SH-SY5Y (cell line): ENCODE data around the gene S100A13.

Experiments used
- GATA2 ChIP-seq: IDR thresholded peaks from 2 replicates; pipeline ENCODE4 v1.6.1; 2011; ENCODE audit warnings: mild to moderate bottlenecking, low read depth, low read length
- GATA3 ChIP-seq: IDR thresholded peaks from 2 replicates; pipeline ENCODE4 v1.6.1; 2011; ENCODE audit warnings: low read depth, mild to moderate bottlenecking, low read length, moderate library complexity

The S100A13 gene

GRCh38 chr1:153652805-153653500 is 25.6 kb upstream of the S100A13 start:
- no peak for TF ChIP-seq GATA2
- no peak for TF ChIP-seq GATA3

DNA sequence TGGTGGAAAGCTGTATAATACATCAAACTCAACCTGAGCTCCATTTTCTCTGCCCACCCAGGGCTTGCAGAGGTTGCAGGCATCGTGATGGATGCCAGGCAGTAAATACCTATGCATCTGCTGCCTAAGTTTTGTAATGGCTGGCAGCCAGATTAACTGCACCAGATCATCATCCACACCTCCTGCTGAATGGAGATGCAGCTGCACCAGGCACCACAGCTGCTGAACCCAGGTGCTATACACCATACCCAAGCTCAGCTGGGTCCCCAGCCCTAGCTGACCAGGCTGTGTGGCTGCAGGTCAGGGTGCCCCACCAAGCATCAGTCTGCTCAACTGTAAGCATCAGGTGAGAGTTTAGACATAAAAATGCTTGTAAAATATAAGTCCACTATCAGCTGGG is 24.5 kb upstream of the S100A13 start:
- TF ChIP-seq GATA2 (no peak), GATA3 (no peak)

- TF ChIP-seq GATA2: no peak
- TF ChIP-seq GATA3: no peak
Observed at GRCh38 chr1:153649863-153650235, 22.5 kb upstream of the S100A13 start.

GRCh38 chr1:153649137-153649862 is 22.0 kb upstream of the S100A13 start:
- TF ChIP-seq GATA2 (no peak), GATA3 (no peak)

GRCh38 chr1:153648000-153648643 is 20.8 kb upstream of the S100A13 start:
- TF ChIP-seq GATA3: no peak
- TF ChIP-seq GATA2: no peak

GRCh38 chr1:153647346-153647714 is 20.0 kb upstream of the S100A13 start:
- TF ChIP-seq GATA2: no peak
- no peak for TF ChIP-seq GATA3

- TF ChIP-seq GATA3: no peak
Observed at GRCh38 chr1:153646672-153647345, 19.5 kb upstream of the S100A13 start.

DNA sequence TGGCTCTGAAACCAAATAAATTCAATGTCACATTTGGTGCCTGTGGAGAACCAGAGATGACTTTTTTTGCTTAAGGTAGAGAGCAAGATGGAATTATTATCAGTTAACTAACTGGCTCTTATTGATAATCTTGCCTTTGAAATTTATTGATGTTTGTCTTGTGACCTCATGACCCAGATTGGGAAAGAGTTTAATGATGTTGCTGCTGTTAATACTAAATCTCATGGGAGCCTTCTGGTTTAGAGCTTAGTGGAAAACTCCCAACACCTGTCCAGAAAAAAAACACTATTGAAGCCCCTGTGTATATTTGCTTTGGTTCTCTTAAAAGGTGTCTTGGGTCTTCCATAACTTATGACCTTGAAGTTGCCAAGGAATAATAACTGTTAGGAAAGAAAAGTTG is 16.5 kb upstream of the S100A13 start:
- TF ChIP-seq GATA3 (no peak), GATA2 (no peak)

DNA sequence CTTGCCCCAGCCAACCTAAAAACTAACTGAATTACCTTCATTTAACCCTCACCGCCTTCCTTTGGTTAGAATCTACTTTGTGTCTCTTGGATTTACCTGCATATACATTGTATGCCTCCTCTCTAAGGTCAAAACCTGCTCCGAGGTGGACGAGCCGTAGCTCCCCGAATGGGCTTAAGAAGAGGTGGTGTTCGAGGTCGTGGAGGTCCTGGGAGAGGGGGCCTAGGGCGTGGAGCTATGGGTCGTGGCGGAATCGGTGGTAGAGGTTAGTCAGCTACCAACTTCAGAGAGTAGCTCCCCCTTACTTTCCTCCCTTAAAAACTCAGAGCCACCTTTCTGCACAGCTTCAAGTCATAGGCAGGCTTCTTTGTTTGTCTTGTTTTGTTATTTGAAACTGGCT is 15.8 kb upstream of the S100A13 start:
- TF ChIP-seq GATA2 (no peak), GATA3 (no peak)

DNA sequence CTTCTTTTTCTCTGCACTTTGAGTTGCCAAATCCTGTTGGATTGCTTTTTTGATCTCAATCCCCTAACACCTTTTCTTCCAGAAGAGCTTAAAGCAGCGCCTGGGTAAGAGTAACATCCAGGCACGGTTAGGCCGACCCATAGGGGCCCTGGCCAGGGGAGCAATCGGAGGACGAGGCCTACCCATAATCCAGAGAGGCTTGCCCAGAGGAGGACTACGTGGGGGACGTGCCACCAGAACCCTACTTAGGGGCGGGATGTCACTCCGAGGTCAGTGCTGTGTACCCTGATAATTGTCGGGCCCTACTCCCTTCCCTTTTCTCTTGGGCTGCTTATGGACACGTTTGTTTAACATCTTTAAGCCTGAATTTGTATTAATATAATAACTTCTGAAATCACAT is 14.9 kb upstream of the S100A13 start:
- TF ChIP-seq GATA3 (no peak), GATA2 (no peak)

GRCh38 chr1:153640861-153641260 is 13.6 kb upstream of the S100A13 start:
- TF ChIP-seq GATA2 (no peak), GATA3 (no peak)

DNA sequence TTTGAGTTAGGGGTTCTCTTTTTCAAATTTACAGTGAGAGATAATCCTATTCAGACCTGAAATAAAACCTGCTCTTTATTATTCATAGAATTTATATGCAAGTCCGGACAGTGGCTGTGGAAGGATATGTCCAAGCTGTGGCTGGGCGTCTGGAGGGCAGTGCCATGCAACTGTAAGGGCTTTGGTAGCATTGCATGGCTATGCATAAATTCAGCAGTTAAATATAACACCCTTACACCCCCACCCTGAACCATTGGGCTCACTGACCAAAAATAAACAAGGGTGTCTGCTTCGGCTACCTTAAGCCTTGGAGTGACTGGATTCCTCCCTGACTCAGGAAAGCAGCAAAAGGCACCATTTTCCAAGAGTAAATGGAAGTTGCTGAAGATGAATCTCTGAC is 12.0 kb upstream of the S100A13 start:
- TF ChIP-seq GATA3 (no peak), GATA2 (no peak)

DNA sequence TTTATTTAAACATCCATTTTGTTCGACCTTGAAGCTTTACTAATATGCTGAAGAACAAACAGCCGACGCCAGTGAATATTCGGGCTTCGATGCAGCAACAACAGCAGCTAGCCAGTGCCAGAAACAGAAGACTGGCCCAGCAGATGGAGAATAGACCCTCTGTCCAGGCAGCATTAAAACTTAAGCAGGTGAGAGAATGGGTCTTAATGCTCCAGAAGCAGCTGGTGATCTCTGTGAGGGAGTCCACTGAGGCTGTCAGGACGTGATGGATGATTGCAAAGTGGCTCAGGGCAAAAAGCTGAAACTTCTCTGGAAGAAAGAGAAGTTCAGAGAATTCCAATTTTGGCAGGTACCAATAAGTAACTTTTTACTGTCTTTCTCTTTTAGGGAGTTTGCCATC is 11.0 kb upstream of the S100A13 start:
- TF ChIP-seq GATA3: no peak
- no peak for TF ChIP-seq GATA2

DNA sequence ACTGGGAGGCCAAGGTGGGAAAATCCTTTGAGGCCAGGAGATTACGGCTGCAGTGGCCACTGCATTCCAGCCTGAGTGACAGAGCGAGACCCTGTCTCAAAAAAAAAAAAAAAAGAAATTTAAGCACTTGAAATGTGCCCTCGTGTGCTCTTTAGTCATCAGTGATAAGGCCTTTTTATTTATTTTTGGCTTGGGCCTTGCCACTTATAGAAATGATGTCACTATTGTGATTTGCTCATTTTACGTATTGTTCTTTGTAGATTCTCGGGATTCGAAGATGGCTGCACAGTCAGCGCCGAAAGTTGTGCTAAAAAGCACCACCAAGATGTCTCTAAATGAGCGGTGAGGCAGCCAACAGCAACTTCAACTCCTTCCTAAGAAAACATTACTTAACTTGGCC is 9.0 kb upstream of the S100A13 start:
- TF ChIP-seq GATA3 (no peak), GATA2 (no peak)

- TF ChIP-seq GATA2 (no peak), GATA3 (no peak)
Observed at GRCh38 chr1:153635872-153636271, 8.6 kb upstream of the S100A13 start.
